Activated CD4-positive, alpha-beta memory T cell treated with anti-CD3 and anti-CD28 coated beads for 36 hours (primary cell): ENCODE data around the gene CSGALNACT2. TPM values are rescaled to one million over a fixed set of nuclear protein-coding genes. Genes with fewer than 3 reads are reported as not detected.
"Not testable (repeated sequence)": the region's sequence is repeated elsewhere in the genome, so short reads cannot be mapped to it uniquely, and the experiment has no call there.

ENCODE experiments used
- CTCF ChIA-PET: fragments of 350-600 bp; sonication (Branson Sonifier 250); formaldehyde crosslinking; loops from one replicate; lab custom pipeline; 2021; ENCODE audit warnings: antibody characterized with exemption, inconsistent platforms; lab: Charles Lee
- POLR2A ChIA-PET: fragments of 350-600 bp; sonication (Branson Sonifier 250); formaldehyde crosslinking; loops from one replicate; lab custom pipeline; 2021; ENCODE audit warnings: antibody characterized with exemption; lab: Charles Lee
- DNase-seq: peaks from one replicate; pipeline ENCODE4 v3.0.0-alpha.2; 2020
- H3K27ac Mint-ChIP-seq: one replicate; pipeline ENCODE4 v1.8.0; 2021; ENCODE audit warnings: mixed read lengths
- H3K27me3 Mint-ChIP-seq: one replicate; pipeline ENCODE4 v1.8.0; 2021; ENCODE audit warnings: mixed read lengths
- H3K36me3 Mint-ChIP-seq: one replicate; pipeline ENCODE4 v1.8.0; 2021; ENCODE audit warnings: mixed read lengths
- H3K4me1 Mint-ChIP-seq: one replicate; pipeline ENCODE4 v1.8.0; 2021; ENCODE audit warnings: low read depth, mixed read lengths
- H3K4me3 Mint-ChIP-seq: one replicate; pipeline ENCODE4 v1.8.0; 2021; ENCODE audit warnings: mild to moderate bottlenecking, mixed read lengths
- H3K9me3 Mint-ChIP-seq: one replicate; pipeline ENCODE4 v1.8.0; 2021; ENCODE audit warnings: mixed read lengths
- intact Hi-C: fragments of 100-400 bp; cut with micrococcal nuclease; formaldehyde crosslinking; loops from one replicate; pipeline ENCODE4 v1.15.1; 2023
- total RNA-seq, 2 experiments: library from RNA; stranded (reverse); gene quantifications; one replicate each; pipeline ENCODE4 v1.2.3, GENCODE V29; 2021

The CSGALNACT2 gene
- total RNA-seq, 2 experiments from 2014 or later: 30.2 to 32.3 TPM

GRCh38 chr10:43174969-43175368, 36.7 kb downstream of the CSGALNACT2 start:
- ChIA-PET CTCF (interaction anchor here (1.7 kb wide), 1 partner anchor 30 kb away, joined by 8 read pairs; no protein-coding TSS in a partner anchor), POLR2A (no interaction called here)
- no peak for DNase-seq
- Mint-ChIP-seq H3K36me3 (peaks cover 65% of the 10 kb centered on the region), H3K4me1 (peaks cover 17% of the 10 kb centered on the region), H3K4me3 (no peak overlapping the region), H3K27ac (no peak overlapping the region), H3K27me3 (no peaks in the 10 kb centered on the region), H3K9me3 (peaks cover 11% of the 10 kb centered on the region)
- intact Hi-C loops: no loop called here

- H3K9me3 Mint-ChIP-seq: peaks cover 11% of the 10 kb centered on the region
- intact Hi-C loops: no loop called here
- POLR2A ChIA-PET: no interaction called here
These were observed 38.0 kb downstream of the CSGALNACT2 start for GRCh38 chr10:43176271-43176670.

GRCh38 chr10:43177595-43177994, 39.4 kb downstream of the CSGALNACT2 start:
- H3K27ac Mint-ChIP-seq: no peak overlapping the region

More at GRCh38 chr10:43176271-43176670, 38.0 kb downstream of the CSGALNACT2 start:
- Mint-ChIP-seq H3K27ac (no peak overlapping the region), H3K36me3 (peaks cover 69% of the 10 kb centered on the region), H3K27me3 (no peaks in the 10 kb centered on the region), H3K4me3 (no peak overlapping the region), H3K4me1 (peaks cover 13% of the 10 kb centered on the region)
- CTCF ChIA-PET: interaction anchor here (1.0 to 1.1 kb wide), 3 partner anchors 20 to 117 kb away, joined by 3 to 6 read pairs (median 3); no protein-coding TSS in a partner anchor
- no peak for DNase-seq

GRCh38 chr10:43181146-43181545, 42.9 kb downstream of the CSGALNACT2 start:
- intact Hi-C loops: no loop called here
- Mint-ChIP-seq H3K9me3 (peaks cover 11% of the 10 kb centered on the region), H3K27ac (no peak overlapping the region), H3K27me3 (no peaks in the 10 kb centered on the region), H3K4me3 (no peak overlapping the region), H3K4me1 (no peaks in the 10 kb centered on the region), H3K36me3 (peaks cover 63% of the 10 kb centered on the region)
- CTCF ChIA-PET: no interaction called here
- DNase-seq: no peak
- POLR2A ChIA-PET: no interaction called here

More at GRCh38 chr10:43177595-43177994, 39.4 kb downstream of the CSGALNACT2 start:
- Mint-ChIP-seq H3K27me3 (no peaks in the 10 kb centered on the region), H3K4me3 (no peak overlapping the region), H3K36me3 (peaks cover 65% of the 10 kb centered on the region), H3K9me3 (peaks cover 11% of the 10 kb centered on the region), H3K4me1 (peaks cover 5% of the 10 kb centered on the region)
- no peak for DNase-seq
- intact Hi-C loops: no loop called here
- ChIA-PET CTCF (no interaction called here), POLR2A (no interaction called here)

- H3K4me1 Mint-ChIP-seq, H3K9me3 Mint-ChIP-seq, H3K27me3 Mint-ChIP-seq, intact Hi-C loops, POLR2A ChIA-PET, DNase-seq, H3K27ac Mint-ChIP-seq, H3K4me3 Mint-ChIP-seq: not testable (repeated sequence)
- CTCF ChIA-PET: interaction anchor here (0.9 kb wide), 1 partner anchor 21 kb away, joined by 3 read pairs; no protein-coding TSS in a partner anchor
- peaks cover 51% of the 10 kb centered on the region for H3K36me3 Mint-ChIP-seq
These were observed 45.5 kb downstream of the CSGALNACT2 start for GRCh38 chr10:43183764-43184163.

GRCh38 chr10:43186150-43186549, 47.9 kb downstream of the CSGALNACT2 start:
- Mint-ChIP-seq H3K9me3 (no peaks in the 10 kb centered on the region), H3K36me3 (peaks cover 33% of the 10 kb centered on the region), H3K4me1 (no peaks in the 10 kb centered on the region), H3K27me3 (no peaks in the 10 kb centered on the region), H3K4me3 (no peak overlapping the region), H3K27ac (no peak overlapping the region)
- intact Hi-C loops: no loop called here
- CTCF ChIA-PET: no interaction called here
- no peak for DNase-seq
- POLR2A ChIA-PET: no interaction called here

GRCh38 chr10:43187213-43187612, 49.0 kb downstream of the CSGALNACT2 start:
- DNase-seq: no peak
- Mint-ChIP-seq H3K4me3 (no peak overlapping the region), H3K36me3 (peaks cover 27% of the 10 kb centered on the region), H3K4me1 (no peaks in the 10 kb centered on the region), H3K9me3 (no peaks in the 10 kb centered on the region), H3K27ac (no peak overlapping the region), H3K27me3 (no peaks in the 10 kb centered on the region)
- intact Hi-C loops: no loop called here
- ChIA-PET CTCF (interaction anchor here (0.6 to 0.7 kb wide), 2 partner anchors 17 to 18 kb away, joined by 3 read pairs; no protein-coding TSS in a partner anchor), POLR2A (no interaction called here)

GRCh38 chr10:43188702-43189101, 50.5 kb downstream of the CSGALNACT2 start:
- H3K27me3 Mint-ChIP-seq: no peaks in the 10 kb centered on the region
- ChIA-PET POLR2A (no interaction called here), CTCF (interaction anchor here (1.8 kb wide), 1 partner anchor 13 kb away, joined by 5 read pairs; no protein-coding TSS in a partner anchor)
- H3K4me1 Mint-ChIP-seq: no peaks in the 10 kb centered on the region
- no peak for DNase-seq
- no peak overlapping the region for H3K4me3 Mint-ChIP-seq
- peaks cover 17% of the 10 kb centered on the region for H3K36me3 Mint-ChIP-seq
- H3K9me3 Mint-ChIP-seq: no peaks in the 10 kb centered on the region
- H3K27ac Mint-ChIP-seq: no peak overlapping the region
- intact Hi-C loops: no loop called here

GRCh38 chr10:43190289-43190688, 52.0 kb downstream of the CSGALNACT2 start:
- H3K27ac Mint-ChIP-seq: no peak overlapping the region

GRCh38 chr10:43190775-43191174, 52.5 kb downstream of the CSGALNACT2 start:
- POLR2A ChIA-PET: no interaction called here
- H3K27me3 Mint-ChIP-seq: no peaks in the 10 kb centered on the region
- H3K9me3 Mint-ChIP-seq: no peaks in the 10 kb centered on the region
- CTCF ChIA-PET: interaction anchor here (1.1 kb wide), 1 partner anchor 14 kb away, joined by 4 read pairs; no protein-coding TSS in a partner anchor
- H3K27ac Mint-ChIP-seq: no peak overlapping the region
- peaks cover 11% of the 10 kb centered on the region for H3K36me3 Mint-ChIP-seq
- no peaks in the 10 kb centered on the region for H3K4me1 Mint-ChIP-seq
- H3K4me3 Mint-ChIP-seq: no peak overlapping the region
- intact Hi-C loops: no loop called here
- no peak for DNase-seq

More at GRCh38 chr10:43190289-43190688, 52.0 kb downstream of the CSGALNACT2 start:
- Mint-ChIP-seq H3K4me3 (no peak overlapping the region), H3K9me3 (no peaks in the 10 kb centered on the region), H3K36me3 (peaks cover 11% of the 10 kb centered on the region), H3K4me1 (no peaks in the 10 kb centered on the region), H3K27me3 (no peaks in the 10 kb centered on the region)
- DNase-seq: no peak
- ChIA-PET POLR2A (no interaction called here), CTCF (interaction anchor here (1.8 kb wide), 1 partner anchor 11 kb away, joined by 5 read pairs; no protein-coding TSS in a partner anchor)
- intact Hi-C loops: no loop called here

GRCh38 chr10:43192884-43193283, 54.6 kb downstream of the CSGALNACT2 start:
- H3K4me1 Mint-ChIP-seq: no peaks in the 10 kb centered on the region
- H3K27me3 Mint-ChIP-seq: no peaks in the 10 kb centered on the region
- no peak for DNase-seq
- H3K36me3 Mint-ChIP-seq: peaks cover 2% of the 10 kb centered on the region
- H3K27ac Mint-ChIP-seq: no peak overlapping the region
- CTCF ChIA-PET: interaction anchor here (2.3 kb wide), 1 partner anchor 10 kb away, joined by 14 read pairs; no protein-coding TSS in a partner anchor
- POLR2A ChIA-PET: no interaction called here
- H3K4me3 Mint-ChIP-seq: no peak overlapping the region
- intact Hi-C loops: no loop called here
- no peaks in the 10 kb centered on the region for H3K9me3 Mint-ChIP-seq

GRCh38 chr10:43193496-43194080, 55.3 kb downstream of the CSGALNACT2 start:
- Mint-ChIP-seq H3K36me3 (peaks cover 2% of the 10 kb centered on the region), H3K9me3 (no peaks in the 10 kb centered on the region), H3K4me1 (no peaks in the 10 kb centered on the region), H3K27me3 (no peaks in the 10 kb centered on the region), H3K4me3 (no peak overlapping the region), H3K27ac (no peak overlapping the region)
- ChIA-PET CTCF (interaction anchor here (2.0 to 2.3 kb wide), 2 partner anchors 9 to 12 kb away, joined by 11 to 14 read pairs; no protein-coding TSS in a partner anchor), POLR2A (no interaction called here)
- intact Hi-C loops: no loop called here
- DNase-seq: no peak
